GM18520 (cell line): ENCODE data around the gene AFTPH.

ENCODE experiments used
- ATAC-seq: cut with Tn5 transposase; IDR thresholded peaks from one replicate; pipeline ENCODE4 v1.9.1; 2021; ENCODE audit not compliant: unreplicated experiment

AFTPH gene

DNA sequence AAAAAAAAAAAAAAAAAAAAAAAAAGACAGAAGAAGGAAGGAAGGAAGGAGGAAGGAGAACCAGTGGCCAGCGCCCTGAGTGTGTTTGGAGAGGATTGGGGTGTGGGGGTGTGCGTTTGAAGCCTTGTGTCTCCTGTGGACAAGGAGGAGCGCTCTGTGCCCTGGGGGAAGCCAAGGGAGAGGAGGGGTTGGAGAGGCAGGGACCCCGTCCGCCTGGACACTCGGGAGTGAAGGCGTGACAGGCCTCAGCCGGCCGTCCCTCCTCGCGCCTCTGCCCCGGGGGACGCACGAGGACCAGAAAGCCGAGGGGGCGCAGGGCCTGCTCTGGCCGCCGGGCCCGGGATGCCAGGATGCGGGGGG is 84.7 kb downstream of the AFTPH start:
- no peak for ATAC-seq

DNA sequence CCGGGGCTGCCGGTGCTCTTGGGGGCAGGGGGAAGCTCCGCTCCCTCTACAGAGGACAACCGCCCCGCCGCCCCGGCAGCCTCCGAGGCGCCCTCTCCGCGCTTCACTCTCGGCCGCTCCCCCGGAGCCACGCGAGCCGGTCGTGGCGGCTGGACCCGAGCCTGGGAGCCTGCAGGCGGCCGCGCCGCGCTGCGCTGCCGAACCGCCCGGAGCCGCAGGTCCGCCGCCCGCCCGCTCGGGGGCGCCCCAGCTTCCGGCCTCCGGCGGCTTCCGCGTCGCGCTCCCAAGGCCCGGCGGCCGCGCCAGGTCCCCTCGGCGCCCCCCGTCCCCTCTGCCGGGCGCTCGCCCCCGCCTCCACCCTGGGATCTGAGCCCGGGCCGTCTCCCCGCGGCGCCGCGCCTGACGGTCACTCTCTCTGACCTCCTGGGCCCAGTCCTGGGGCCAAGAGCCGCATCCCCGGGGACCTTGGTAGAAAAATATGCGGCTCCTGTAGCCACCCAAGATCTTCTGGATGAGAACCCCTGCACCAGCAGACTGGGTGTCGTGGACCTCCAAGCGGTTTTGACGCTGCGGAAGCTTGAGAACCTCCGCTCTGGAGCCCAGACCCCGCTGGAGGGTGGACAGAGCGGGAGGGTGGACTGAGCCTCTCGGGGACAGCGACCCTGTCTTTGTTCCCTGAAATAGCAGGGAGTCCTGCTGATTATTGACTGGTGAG is 85.3 kb downstream of the AFTPH start:
- ATAC-seq: peak; percentile 32

DNA sequence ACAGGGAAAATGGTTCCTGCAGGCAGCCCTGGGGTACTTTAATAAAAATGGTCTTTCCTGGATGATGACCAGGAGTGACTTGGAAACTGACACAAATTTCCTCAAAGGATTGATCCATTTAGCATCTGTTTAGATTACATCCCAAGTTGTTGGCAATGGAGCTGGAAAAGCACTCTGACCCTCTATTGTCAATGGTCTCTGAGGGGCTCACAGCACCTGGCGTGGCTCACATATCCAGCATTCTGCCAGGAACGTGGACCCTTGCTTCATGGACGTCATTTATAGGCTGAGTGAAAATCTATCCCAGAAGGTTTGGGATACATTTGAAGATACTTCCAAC is 85.8 kb downstream of the AFTPH start:
- ATAC-seq: no peak

DNA sequence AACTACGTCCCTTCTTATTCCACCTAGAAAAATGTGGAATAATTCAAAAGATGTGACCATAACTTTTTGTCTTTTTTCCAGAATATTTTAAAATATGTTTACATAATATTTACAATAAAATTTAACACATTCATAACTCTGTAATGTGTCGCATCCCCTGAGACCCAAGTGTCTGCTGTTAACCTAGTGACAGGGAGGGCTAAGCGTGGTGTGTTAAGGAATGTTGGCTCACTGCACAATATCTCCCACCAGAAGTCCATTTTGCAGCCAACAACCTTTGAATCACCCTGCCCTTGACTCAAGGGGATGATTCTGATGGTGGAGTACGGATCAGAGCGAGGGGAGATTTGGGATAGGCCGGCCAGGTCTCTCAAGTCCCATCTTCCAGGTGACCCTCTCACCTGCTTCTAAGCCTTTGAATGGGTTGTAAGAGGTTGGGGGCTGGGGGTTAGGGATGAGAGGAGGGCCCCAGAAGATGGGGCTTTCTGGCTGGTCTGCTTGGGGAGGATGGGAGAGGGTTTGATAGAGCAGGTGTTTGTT is 86.3 kb downstream of the AFTPH start:
- ATAC-seq: no peak

DNA sequence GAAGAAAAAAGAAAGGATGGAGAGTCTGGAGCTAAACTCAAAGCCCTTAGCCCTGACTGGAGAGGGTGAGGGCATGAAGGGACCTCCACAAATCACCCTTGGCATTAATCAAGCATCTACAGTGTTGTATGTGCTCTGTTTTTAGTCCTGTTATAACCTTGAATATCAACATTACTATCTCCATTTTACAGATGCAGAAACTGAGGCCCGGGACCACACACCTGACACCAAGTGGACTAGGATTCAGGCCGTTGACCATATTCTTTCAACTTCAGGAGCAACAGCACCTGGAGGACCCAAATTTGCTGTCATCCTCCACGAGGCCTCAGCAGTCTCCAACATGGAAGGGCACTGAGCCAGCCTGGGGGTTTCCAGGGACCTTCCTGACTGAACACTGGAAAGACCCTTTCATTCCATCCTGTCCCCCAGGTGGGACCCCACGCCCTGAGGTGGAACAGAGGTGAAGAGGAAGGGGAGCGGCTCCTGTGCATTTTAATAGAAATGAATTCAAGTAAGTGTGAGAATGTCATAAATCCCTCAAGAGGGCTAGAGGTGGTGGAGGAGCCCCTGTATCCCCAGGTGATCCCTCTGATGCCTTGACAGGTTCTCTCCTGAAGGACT is 88.6 kb downstream of the AFTPH start:
- no peak for ATAC-seq

DNA sequence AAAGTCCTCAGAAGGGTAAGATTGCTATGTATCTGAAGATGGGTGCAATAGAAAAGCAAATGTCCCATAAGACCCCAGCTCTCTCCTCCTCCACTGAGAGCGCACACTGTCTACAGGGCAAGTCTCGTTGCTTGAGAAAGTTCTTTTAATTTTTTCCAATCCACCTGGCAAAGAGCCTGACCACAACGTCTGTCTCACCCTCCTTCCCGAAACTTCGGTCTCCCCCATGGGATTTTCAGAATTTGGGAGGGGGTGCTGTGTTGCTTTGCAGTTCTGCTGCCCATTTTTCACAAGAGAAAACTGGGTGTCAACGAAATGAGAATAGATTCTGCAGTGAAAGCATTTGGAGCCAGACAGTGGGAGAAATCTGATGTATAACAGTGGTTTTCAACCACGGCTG is 89.1 kb downstream of the AFTPH start:
- no peak for ATAC-seq

DNA sequence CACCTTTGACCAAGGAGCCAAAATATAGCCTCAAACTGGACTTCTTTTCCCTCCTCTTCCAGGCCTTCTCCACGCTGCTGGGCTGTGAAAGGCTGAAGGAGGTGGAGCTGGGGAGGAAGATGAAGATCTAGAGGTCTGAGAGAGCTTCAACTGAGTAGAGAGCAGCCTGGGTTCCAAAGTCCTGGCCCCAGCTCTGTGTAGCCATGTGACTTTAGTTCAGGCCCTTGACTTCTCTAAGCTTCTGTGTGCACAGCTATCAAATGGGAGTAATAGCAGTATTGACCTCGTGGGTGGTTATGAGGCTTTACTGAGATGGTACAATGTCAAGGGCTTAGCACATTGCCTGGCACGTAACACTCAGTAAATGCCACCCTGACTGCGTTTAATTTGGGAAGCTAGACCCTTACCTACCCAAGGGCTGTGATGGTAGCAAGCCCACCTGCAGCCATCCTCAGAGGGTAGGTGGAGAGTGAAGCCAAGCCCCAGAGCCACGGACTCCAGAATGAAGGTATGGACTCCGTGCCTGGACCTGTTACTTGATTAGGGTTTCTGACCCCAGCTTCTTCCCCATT is 91.2 kb downstream of the AFTPH start:
- ATAC-seq: no peak

DNA sequence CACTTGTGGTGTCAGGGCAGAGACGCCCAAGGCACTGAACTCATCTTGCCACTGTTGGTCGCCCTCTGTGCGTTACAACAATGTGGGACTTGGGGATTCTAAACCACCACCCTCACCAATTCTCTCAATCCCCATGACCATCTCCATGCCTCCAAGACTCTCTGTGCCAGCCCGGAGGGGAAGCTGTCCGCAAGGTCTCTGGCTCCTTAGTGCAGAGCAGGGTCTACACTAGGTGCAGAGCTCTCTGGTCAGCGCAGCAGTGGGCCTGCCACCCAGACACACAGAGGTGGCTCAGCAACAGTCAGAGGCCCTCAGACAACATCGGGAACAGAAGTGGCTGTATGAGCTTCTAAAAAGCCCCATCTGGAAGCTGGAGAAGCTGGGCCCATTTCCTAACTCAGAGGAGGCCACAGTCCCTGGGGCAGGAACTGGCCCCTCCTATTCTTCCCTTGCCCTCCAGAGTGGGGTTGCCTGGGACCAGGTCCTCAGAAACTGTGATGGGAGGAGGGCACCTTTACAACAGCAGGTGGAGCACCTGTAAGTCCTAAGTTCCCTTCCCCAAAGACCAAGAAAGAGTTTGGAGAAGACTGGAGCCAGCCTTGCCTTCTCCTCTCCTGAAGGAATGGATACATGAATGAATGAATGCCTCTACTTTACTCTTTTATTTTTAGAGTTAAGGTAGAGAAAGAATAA is 91.9 kb downstream of the AFTPH start:
- no peak for ATAC-seq

DNA sequence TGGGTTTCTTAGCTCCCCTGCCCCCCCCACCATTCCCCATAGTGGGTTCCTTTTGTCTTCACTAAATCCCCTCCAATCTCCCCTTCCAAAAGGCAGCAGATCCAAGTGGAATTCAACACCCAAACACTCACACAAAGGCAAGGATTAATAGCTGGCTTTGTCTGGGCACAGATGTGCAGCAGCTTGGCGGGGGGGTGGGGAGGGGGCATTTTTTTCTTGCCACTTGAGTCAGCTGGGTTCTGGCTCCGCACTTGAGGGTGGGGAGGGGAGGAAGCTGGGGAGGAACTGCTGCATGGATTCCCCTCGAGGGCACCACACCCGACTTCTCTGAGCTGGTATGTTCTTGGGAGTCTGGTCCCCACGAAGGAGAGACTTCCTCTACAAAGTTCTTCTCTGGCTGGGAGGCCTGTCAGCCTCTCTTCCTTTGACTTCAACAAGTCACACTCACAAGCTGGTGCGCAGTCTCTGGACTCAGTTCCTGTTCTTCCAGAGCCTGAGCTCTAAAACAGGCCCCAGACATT is 93.6 kb downstream of the AFTPH start:
- ATAC-seq: no peak

DNA sequence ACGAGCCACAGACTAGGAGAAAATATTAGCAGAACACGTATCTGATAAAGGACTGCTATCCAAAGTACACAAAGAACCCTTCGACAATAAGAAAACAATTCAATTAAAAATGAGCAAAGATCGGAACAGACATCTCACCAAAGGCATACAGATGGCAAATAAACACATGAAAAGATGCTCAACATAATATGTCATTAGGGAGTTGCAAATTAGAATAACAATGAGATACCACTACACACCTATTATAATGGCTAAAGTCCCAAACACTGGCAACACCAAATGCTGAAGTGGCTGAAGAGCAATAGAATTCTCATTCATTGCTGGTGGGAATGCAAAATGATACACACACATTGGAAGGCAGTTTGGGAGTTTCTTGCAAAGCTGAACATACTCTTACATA is 96.5 kb downstream of the AFTPH start:
- no peak for ATAC-seq

DNA sequence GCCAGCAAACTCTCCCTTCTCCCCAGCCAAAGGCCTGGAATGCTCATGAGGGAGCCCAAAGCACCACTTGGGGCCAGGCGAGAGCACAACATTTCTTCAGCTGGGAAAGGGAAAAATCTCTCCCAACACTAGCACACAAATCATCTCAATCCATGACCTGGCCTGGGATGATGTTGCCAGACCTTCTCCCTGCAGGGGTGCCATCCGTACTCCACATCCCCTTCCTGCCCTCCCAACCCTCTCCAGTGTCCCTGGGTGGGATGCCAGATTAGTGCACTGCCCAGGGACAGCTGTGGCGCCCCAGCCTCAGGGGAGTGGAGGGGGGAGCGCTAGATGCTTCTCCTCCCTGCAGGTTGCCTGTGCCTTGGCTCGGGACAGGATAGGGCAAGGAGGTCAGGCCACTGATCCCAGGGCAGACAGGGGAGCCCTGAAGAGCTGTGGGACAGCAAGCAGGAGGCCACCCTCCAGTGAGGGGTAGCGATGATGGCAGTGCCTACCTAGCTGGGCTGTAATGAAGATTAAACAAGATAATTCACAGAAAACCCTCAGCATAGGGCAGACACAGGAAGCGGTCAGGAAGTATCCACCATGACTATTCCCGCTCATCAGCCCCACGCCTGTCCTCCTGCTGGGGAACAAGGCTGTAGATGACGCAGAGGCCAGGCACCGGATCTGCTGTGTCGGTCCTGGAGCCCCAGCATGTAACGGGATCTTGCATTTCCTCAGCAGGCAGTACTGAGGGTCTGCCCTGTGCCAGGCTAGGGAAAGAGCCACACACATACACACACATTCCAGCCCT is 98.5 kb downstream of the AFTPH start:
- no peak for ATAC-seq

DNA sequence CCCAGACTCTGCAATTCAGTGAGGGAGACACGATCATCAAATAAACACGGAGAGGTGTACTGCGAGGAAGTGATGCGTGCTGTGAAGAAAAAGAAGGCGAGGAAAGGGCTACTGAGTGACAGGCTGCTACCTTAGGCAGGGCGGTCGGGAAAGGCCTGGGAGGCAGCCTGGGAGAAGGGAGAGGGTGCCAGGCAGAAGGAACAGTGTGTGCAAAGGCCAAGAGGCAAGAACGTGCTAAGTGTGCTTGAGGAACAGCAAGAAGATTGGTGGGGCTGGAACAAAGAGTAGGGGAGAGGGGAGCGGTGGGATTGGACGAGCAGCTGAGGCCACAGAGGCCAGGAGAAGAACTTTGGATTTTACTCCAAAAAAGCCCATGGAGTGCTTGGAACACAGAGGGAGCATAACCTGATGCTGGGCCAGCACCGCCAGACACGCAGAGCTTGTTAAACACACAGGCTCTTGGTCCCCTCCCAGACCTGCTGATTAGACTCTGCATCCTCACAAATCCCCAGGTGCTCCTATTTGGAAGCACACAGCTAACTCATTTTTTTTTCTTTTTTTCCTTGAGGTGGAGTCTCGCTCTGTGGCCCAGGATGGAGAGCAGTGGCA is 99.2 kb downstream of the AFTPH start:
- no peak for ATAC-seq

DNA sequence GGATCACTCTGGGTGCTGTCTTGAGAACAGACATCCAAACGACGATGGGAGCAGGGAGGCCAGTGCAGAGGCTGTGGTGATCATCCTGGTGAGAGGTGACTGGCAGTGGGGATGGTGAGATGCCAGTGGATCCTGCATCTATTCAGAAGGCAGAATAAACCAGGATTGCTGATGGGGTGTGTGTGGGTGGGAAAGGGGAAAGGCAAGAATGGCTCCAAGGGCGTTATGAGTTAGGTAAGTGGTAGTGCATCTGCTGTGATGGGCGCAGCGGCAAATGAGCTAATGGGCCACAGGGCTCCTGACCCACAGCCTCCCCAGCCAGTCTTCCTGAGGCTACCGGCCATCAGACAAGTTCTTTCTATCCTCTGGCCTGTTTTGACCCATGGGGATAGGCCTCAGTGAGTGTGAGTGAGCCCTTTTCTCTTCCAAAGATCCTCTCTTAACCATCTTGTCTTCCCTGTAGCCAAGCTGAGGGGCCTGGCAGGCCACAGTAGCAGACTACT is 100.0 kb downstream of the AFTPH start:
- no peak for ATAC-seq

DNA sequence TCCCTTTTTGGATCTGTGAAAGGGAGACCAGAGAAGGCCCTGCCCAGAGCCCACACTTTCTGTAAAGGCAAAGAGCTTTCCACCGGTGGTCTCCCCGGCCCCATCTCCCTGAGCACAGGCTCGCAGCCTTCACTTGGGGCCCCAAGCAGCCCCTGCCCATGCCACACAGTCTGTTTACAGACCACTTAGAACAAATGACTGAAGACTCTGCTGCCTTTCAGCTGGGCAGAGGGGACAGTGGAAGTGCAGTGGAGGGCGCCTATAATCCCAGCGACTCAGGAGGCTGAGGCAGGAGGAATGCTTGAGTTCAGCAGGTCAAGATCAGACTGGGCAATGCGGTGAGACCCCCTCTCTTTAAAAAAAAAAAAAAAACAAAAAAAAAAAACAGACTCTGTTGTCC is 100.7 kb downstream of the AFTPH start:
- no peak for ATAC-seq

DNA sequence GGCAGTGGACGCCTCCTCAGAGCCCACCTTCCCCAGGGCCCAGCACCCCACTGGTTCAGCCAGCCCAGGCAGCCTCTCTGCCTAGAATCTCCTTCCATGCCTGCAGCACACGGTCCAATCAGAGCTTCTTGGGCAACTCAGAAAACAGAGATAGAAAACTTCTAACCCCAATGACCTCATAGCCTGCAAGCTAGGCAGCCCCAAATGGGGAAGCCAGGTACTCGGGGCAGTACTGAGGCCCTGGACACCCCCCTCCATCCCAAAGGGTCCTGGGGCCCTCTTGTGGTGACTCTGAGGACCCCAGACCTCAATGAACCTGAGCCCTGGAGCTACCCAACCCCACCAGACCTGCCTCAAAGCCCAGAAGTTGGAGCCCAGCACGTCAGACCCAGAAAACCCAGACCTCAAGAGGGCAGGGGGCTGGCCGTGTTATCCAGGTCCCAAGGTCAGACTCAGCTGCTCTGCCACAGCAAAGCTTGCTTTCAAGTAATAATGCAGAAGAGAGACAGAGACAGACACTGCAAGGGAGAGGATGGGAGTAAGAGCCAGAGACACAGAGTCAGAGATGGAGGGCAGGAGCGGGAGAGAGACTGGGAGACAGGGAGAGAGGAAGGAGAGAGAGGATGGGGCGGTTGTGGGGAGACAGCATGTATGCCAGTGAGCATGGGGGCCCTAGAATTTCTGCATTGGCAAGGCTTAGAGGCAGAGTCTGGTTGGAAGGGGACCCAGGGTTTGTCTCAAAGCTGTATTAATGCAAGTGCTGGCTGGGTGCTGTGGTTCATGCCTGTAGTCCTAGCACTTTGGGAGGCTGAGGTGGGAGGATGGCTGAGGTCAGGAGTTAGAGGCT is 101.4 kb downstream of the AFTPH start:
- no peak for ATAC-seq

DNA sequence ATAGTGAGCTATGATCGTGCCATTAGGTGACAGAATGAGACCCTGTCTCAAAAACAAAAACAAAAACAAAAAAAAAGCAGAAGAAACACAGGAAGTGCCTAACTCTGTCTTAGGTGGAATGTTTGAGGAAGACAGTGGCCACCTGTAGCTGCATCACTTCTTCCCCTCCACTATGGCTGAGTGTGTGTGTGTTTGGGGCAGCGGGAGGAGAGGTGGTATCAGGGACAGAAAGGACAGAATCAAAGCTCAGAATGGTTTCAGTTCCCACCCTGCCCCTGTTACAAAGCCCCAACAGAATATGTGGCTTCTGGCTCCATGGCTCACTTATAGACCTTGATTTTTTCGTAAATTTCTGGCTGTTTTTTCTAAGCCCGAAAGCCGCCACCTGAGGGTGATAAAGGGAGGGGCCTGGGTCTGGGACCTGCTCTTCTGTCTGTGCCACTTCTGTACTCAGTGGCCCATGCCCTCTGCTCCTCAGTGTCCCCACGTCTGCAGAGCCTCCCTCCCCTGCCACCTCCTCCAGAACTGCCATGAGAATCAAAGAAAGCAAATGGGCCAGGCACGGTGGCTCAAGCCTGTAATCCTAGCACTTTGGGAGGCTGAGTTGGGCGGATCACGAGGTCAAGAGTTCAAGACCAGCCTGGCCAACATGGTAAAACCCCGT is 102.2 kb downstream of the AFTPH start:
- ATAC-seq: no peak

DNA sequence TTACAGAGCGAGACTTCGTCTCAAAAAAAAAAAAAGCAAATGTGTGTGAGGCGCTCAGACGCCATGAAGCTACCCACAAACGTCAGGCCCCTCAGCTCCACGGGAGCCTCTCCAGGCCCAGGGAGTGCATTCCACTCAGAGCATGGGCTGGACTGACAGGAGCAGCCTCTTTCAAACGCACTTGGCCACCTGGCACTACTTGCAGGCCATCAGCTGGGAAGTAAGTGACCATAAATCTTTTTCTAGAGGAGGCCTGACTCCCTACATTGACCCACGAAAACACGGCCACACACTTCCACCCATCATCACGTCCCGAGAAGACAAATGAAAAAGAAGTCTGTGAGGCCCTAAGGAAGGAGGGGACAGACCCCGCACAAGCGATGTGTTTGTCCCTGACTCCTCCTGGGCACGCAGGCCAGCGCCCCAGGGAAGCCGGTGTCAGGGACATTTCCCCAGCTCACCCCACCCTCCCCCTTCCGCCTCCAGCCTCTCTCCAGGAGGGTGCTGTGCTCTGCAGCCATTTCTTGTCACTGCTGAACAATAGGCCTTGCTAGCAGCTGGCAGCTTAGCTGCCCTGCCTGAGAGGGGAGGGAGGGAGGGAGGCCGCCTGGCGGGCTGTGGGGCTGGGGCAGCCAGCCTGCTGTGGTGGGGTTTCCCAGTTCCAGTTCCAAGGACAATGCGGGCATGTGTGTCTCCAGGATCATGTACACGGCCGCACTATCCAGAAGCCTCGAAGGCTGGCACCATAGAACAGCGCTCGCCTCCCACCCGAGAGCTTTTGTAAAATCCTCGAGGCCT is 103.0 kb downstream of the AFTPH start:
- no peak for ATAC-seq
